Measurements from ENCODE around the gene WNK4.

GRCh38 chr17:42743595-42744282 is 36.7 kb upstream of the WNK4 start:
- no peak for TF ChIP-seq CTCF (IDR thresholded peaks at IDR 0.05)
- no peak for TF ChIP-seq POLR2A (IDR thresholded peaks at IDR 0.05)

Measured in heart left ventricle (tissue), 13 donors.